GM10847 (cell line): Measurements from ENCODE around the gene RCC2.

Experiments used
- POLR2A ChIP-seq: IDR thresholded peaks from 2 replicates; pipeline ENCODE4 v1.6.1; 2011; ENCODE audit not compliant: insufficient read length; ENCODE audit errors: extremely low read depth

The RCC2 gene

GRCh38 chr1:17429183-17429582 is 10.3 kb downstream of the RCC2 start:
- TF ChIP-seq POLR2A, result no peak

DNA sequence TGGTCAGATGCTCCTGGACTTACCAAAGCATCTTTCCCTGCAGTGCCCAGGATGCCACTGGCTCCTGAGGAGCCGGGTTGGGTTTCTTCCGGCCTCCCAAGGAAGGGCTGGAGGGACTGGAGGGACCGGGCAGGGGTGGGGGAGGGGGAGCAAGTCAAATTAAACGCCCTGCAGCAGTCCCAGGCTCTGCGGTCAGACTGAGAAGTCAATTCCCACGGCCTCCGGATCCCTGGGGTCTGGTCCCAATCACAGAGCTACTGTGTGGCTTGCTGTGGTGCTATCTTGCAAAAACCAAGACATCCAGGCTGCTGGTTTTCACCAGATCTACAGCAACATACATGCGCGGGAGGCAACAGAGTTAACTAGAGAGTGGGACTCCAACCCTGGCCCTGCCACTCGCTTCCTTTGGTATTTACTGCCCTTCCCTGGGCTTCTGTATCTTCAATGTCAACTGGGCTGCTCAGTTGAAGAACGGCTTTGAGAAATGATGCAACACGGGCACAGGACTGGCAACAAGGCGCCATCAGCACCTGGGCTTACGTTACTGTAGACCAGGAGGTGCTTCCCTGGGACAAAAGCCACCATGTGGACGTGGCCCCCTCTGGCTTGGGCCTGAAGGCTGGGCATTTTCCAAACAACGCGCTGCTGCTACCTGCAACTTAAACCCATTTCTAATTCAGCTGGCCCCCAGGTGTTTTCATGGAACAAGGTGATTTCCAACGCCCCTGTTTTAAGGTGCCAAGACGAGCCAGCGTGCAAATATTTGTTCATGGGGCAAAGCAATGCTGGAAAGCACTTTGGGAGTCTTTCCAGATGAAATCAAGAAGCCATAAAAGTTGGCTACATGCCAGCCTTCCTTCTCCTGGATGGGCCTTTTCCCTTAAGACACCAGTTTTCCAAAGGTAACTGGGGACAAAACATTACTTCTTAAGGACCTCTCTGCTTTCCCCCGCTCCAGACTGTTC is 11.5 kb downstream of the RCC2 start:
- TF ChIP-seq POLR2A, result no peak

GRCh38 chr1:17425806-17426600 is 13.5 kb downstream of the RCC2 start:
- TF ChIP-seq POLR2A, result no peak

DNA sequence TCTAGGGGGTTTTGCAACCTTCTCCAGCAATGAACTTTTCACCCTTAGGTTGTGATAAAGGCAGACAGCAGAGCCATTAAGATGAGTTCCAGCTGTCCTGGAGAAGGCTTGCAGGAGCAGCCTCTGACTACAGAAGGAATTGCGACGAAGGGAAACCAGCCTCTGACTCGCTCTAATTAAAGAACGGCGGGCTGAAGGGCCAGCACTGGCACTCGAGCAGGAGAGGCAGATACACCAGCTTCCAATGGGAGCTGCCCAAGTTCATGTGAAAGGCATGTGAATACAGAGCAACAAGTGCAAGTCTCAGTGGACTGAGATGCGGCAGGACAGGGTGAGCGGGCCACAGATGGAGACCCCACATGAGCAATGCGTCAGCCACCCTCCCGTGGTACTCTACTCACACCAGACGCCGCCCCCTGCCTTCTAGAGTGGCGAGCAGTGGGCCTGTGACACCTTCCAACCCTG is 15.7 kb downstream of the RCC2 start:
- TF ChIP-seq POLR2A, result no peak

DNA sequence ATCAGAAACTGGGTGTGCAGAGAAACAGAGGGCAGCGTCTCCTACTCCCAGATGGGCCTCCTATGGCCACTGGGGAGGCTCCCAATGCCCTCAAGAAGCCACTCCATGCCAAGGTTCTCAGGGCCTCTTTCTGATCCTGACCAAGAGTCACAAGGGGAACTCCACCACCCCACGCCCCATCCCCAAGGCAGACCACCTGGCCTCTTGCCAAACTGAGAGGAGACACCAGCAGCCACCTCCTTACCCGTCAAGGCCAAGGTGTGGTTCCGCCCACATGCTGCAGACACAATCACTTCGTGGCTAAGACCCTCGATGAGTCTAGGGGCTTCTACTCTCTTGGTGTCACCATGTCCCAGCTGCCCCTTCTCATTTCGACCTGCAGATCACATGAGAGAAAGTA is 17.0 kb downstream of the RCC2 start:
- TF ChIP-seq POLR2A, result no peak

- TF ChIP-seq POLR2A, result no peak
These were observed 19.0 kb downstream of the RCC2 start for GRCh38 chr1:17420391-17420918.

GRCh38 chr1:17419626-17420328 is 19.7 kb downstream of the RCC2 start:
- no peak for TF ChIP-seq POLR2A

DNA sequence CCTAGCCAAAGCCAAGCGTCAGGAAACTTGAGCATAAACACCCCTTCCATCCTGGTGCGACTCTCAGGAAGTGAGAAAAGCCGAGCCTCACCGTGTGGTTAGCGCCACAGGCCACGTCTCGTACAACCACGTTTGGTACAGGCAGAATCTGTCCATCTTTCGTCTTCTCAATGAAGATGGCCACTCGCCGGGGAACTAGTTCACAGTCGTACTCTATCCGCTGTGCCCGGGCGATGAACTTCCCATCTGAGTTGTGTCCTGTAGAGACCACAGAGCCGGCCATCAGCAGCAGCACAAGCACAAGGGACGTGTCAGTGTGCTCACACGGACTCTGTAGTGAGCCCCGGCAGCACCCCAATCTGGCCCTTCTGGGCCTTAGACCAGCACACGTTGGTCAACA is 23.1 kb downstream of the RCC2 start:
- no peak for TF ChIP-seq POLR2A

DNA sequence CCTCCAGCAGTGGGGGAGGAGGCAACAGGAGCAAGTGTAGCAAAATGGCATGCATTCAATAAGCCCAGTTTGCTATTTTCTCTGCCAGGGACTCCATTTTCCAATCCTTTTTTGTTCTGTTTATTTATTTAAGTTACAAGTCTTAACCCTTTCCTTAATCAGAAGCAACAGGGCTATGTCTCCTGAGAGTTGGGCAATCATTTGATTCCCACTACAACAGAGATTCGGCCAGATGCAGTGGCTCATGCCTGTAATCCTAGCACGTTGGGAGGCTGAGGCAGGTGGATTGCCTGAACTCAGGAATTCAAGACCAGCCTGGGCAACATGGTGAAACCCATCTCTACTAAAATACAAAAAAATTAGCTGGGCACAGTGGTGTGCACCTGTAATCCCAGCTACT is 25.5 kb downstream of the RCC2 start:
- TF ChIP-seq POLR2A, result no peak

GRCh38 chr1:17412093-17412870 is 27.2 kb downstream of the RCC2 start:
- no peak for TF ChIP-seq POLR2A

- TF ChIP-seq POLR2A, result no peak
These were observed 30.1 kb downstream of the RCC2 start for GRCh38 chr1:17409391-17409811.

GRCh38 chr1:17405898-17406759 is 33.3 kb downstream of the RCC2 start:
- TF ChIP-seq POLR2A, result peak; percentile 25

GRCh38 chr1:17404820-17405219 is 34.7 kb downstream of the RCC2 start:
- TF ChIP-seq POLR2A, result no peak
